Left lung (tissue), 10 donors: Measurements from ENCODE around the gene TTI1. TPM values are rescaled to one million over a fixed set of nuclear protein-coding genes. Genes with fewer than 3 reads are reported as not detected.

Experiments used
- ATAC-seq: fragments of 200-7000 bp; cut with Tn5 transposase; one replicate; pipeline ENCODE4 v1.9.1; 2020; ENCODE audit warnings: moderate library complexity
- DNase-seq, 4 donors: peaks; one replicate each; pipeline ENCODE4 v3.0.0-alpha.2; 2013 to 2020
- H3K27ac ChIP-seq, 2 donors: fragments of 200-600 bp; sonication (generic) in 1 of 2; one replicate each; pipeline versions ENCODE4 v1.5.0 to v1.8.0; 2020 to 2021
- H3K27me3 ChIP-seq, 2 donors: fragments of 200-600 bp; sonication (generic) in 1 of 2; one replicate each; pipeline versions ENCODE4 v1.5.0 to v1.8.0; 2020 to 2021
- H3K36me3 ChIP-seq, 2 donors: fragments of 200-600 bp; sonication (generic) in 1 of 2; one replicate each; pipeline versions ENCODE4 v1.5.0 to v1.8.0; 2020 to 2021
- H3K4me1 ChIP-seq, 2 donors: fragments of 200-600 bp; one replicate each; pipeline ENCODE4 v1.8.0; 2021
- H3K4me3 ChIP-seq, 2 donors: fragments of 200-600 bp; sonication (generic) in 1 of 2; one replicate each; pipeline versions ENCODE4 v1.5.0 to v1.8.0; 2020 to 2021; ENCODE audit warnings: mild to moderate bottlenecking in 1 of 2
- H3K9me3 ChIP-seq, 2 donors: fragments of 200-600 bp; sonication (generic) in 1 of 2; one replicate each; pipeline versions ENCODE4 v1.5.0 to v1.8.0; 2020 to 2021
- intact Hi-C, 2 donors: fragments of 100-400 bp; cut with DNase I; formaldehyde crosslinking; loops; one replicate each; pipeline versions ENCODE4 v1.11.2 to v1.14.2; 2022
- polyA plus RNA-seq, 6 donors: library from polyadenylated mRNA; unstranded; fragments of 120-200 nt; gene quantifications; one replicate each; pipeline ENCODE4 v1.2.1, GENCODE V29; 2013; ENCODE audit not compliant: insufficient read length in 6 of 6
- total RNA-seq, 2 donors: library from RNA; stranded (reverse); fragmentation: NEBNext Ultra II Directional; extraction: Animal tissue kit (Norgen Biotek cat#: 25700); gene quantifications; one replicate each; pipeline ENCODE4 v1.2.1, GENCODE V29; 2021
- TF ChIP-seq, protein P1 (sequence below), 2 donors: fragments of 200-600 bp; sonication (generic) in 1 of 2; IDR thresholded peaks; one replicate each; pipeline versions ENCODE4 v1.5.0 to v1.8.0; 2021; ENCODE audit warnings: antibody characterized with exemption in 2 of 2
- donor health status: DM: no; HTN: yes; CAD: no.
- donor health status: DM: no; HTN: no; CAD: no.

Gene TTI1
- total and polyA plus RNA-seq, 8 donors: 16.9 to 32.5 (median 29.6) TPM

DNA sequence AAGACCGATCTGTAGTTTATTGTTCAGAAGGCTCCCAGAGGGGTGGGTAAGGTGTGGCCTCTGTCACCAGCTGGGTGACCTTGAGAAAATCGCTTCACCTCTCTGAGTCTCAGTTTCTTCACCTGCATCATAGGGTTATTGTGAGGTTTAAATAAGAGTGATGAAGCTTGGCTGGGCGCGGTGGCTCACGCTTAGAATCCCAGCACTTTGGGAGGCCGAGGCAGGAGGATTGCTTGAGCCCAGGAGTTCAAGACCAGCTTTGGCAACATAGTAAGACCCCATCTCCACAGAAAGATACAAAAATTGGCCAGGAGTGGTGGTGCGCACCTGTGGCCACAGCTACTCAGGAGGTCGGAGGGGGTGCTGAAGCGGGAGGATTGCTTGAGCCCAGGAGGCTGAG lies 94.3 kb downstream of the TTI1 start:
- no peak for ATAC-seq
- DNase-seq: no peak
- TF ChIP-seq, protein P1, sequence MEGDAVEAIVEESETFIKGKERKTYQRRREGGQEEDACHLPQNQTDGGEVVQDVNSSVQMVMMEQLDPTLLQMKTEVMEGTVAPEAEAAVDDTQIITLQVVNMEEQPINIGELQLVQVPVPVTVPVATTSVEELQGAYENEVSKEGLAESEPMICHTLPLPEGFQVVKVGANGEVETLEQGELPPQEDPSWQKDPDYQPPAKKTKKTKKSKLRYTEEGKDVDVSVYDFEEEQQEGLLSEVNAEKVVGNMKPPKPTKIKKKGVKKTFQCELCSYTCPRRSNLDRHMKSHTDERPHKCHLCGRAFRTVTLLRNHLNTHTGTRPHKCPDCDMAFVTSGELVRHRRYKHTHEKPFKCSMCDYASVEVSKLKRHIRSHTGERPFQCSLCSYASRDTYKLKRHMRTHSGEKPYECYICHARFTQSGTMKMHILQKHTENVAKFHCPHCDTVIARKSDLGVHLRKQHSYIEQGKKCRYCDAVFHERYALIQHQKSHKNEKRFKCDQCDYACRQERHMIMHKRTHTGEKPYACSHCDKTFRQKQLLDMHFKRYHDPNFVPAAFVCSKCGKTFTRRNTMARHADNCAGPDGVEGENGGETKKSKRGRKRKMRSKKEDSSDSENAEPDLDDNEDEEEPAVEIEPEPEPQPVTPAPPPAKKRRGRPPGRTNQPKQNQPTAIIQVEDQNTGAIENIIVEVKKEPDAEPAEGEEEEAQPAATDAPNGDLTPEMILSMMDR (IDR thresholded peaks at IDR 0.05): no peak

DNA sequence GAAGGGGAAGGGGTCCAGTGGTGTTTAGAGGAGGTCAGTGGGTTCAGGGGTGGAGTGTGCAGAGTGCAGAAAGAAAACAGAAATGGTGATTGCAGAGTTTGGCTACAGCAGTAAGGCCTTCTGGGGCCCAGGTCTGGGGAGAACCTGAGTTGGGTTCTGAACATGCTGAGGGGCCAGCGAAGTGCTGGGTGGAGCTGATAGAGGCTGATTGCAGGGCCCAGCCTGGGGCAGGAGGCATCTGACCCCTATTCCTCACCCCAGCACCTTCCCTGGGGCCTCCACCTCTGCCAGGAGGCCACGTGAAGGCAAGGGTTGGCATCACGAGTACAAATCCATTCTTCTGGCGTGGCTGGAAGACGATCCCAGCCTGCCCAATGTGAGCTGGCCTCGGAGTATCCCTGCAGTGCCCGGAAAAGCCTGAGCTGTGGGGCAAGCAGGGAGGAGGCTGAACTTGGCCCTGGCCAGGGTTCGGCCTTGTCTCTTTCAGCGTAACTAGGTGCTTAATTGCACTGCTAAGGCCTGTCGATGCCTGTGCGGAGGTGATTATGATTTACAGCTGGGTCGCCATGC lies 95.0 kb downstream of the TTI1 start:
- intact Hi-C loops: no loop called here

More for the DNA sequence above, 94.3 kb downstream of the TTI1 start:
- H3K9me3 ChIP-seq: peaks cover 0 to 3% of the 10 kb centered on the region in 2 donors
- no peaks in the 10 kb centered on the region for H3K36me3 ChIP-seq
- no peak overlapping the region for H3K4me3 ChIP-seq
- no peak overlapping the region for H3K27ac ChIP-seq
- H3K27me3 ChIP-seq: peaks cover 0 to 5% of the 10 kb centered on the region in 2 donors
- no peaks in the 10 kb centered on the region for H3K4me1 ChIP-seq
- intact Hi-C loops: no loop called here

DNA sequence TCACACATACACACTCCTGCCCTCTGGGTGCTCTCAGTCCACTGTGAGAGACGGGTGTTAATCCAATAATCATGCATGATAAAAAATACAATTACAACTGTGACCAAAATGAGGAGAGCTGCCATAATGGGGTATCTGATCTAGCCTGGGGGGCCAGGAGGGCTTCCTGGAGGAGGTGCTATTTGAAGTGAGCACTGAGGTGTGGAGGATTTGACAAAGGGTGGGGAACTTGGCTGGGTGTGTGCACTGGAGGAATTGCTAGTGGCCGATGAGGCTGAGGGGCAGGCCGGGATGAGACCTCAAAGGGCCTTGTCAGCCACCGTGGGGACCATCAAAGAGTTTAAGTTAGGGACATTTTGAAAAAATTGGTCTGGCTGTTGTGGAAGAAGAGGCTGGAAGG lies 95.6 kb downstream of the TTI1 start:
- ATAC-seq: no peak
- Histone ChIP-seq H3K4me1 (no peaks in the 10 kb centered on the region), H3K27ac (no peak overlapping the region), H3K27me3 (peaks cover 0 to 5% of the 10 kb centered on the region in 2 donors), H3K36me3 (no peaks in the 10 kb centered on the region), H3K4me3 (no peak overlapping the region), H3K9me3 (peaks cover 0 to 3% of the 10 kb centered on the region in 2 donors)
- intact Hi-C loops: no loop called here
- TF ChIP-seq, protein P1 (IDR thresholded peaks at IDR 0.05): no peak
- DNase-seq: no peak

More for the DNA sequence above, 95.0 kb downstream of the TTI1 start:
- DNase-seq (no peak), ATAC-seq (no peak)
- no peak overlapping the region for H3K27ac ChIP-seq
- TF ChIP-seq, protein P1 (IDR thresholded peaks at IDR 0.05): no peak
- no peaks in the 10 kb centered on the region for H3K4me1 ChIP-seq
- H3K36me3 ChIP-seq: no peaks in the 10 kb centered on the region
- H3K4me3 ChIP-seq: no peak overlapping the region
- peaks cover 0 to 5% of the 10 kb centered on the region in 2 donors for H3K27me3 ChIP-seq
- H3K9me3 ChIP-seq: peaks cover 0 to 3% of the 10 kb centered on the region in 2 donors

DNA sequence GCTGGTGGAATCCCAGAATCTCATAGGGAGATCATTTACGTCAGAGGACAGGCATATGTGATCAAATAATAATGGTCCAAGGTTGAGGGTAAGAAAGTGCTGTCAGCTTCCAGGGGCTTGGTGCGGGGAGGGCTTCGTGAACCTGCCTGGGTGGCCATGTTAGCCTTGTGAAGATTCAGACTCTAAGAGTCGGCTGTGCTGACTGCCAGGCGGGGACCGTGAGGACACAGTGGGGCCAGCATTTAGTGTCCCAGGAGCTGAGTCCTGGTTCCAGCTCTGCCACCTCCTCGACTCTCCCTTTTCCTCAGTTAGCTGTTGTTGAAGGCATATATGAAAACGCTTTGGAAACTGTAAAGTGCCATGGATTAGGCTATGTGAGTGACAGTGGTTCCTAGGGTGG lies 96.8 kb downstream of the TTI1 start:
- Histone ChIP-seq H3K27ac (no peak overlapping the region), H3K36me3 (no peaks in the 10 kb centered on the region), H3K4me1 (no peaks in the 10 kb centered on the region), H3K27me3 (peaks cover 0 to 13% of the 10 kb centered on the region in 2 donors), H3K9me3 (no peaks in the 10 kb centered on the region), H3K4me3 (no peak overlapping the region)
- TF ChIP-seq, protein P1 (IDR thresholded peaks at IDR 0.05): no peak
- intact Hi-C loops: no loop called here
- no peak for ATAC-seq
- DNase-seq: no peak

DNA sequence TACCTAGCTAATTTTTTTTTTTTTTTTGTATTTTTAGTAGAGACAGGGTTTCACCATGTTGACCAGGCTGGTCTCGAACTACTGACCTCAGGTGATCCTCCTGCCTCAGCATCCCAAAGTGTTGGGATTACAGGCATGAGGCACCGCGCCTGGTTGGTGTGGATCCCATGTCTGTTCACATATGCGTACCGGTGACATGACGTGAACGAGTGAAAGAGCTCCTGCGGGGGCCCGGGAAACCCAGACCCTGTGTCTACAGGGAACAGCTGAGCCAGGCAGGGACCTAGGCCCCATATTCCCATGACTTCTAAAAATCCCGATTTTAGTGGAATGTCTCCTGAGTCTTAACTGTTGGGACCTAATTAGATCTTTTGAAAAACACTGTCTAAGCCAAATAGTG lies 97.2 kb downstream of the TTI1 start:
- Histone ChIP-seq H3K4me3 (no peak overlapping the region), H3K36me3 (no peaks in the 10 kb centered on the region), H3K4me1 (no peaks in the 10 kb centered on the region), H3K9me3 (no peaks in the 10 kb centered on the region), H3K27me3 (peaks cover 0 to 17% of the 10 kb centered on the region in 2 donors), H3K27ac (no peak overlapping the region)
- intact Hi-C loops: no loop called here
- no peak for DNase-seq
- no peak for ATAC-seq
- TF ChIP-seq, protein P1 (IDR thresholded peaks at IDR 0.05): no peak
